GM19397 (cell line): ENCODE results near the gene COL9A2.
"Not testable (repeated sequence)": the region's sequence is repeated elsewhere in the genome, so short reads cannot be mapped to it uniquely, and the experiment has no call there.

Source experiments
- ATAC-seq: cut with Tn5 transposase; IDR thresholded peaks from one replicate; pipeline ENCODE4 v1.9.1; 2021; ENCODE audit warnings: mild to moderate bottlenecking, moderate library complexity; ENCODE audit not compliant: unreplicated experiment

COL9A2 gene

GRCh38 chr1:40316595-40317393 is at the start of gene COL9A2:
Gene COL9A2, minus strand, starts transcription at chr1:40317286. Its CDS starts 89 bp downstream, at chr1:40317197.
- ATAC-seq = no peak

DNA sequence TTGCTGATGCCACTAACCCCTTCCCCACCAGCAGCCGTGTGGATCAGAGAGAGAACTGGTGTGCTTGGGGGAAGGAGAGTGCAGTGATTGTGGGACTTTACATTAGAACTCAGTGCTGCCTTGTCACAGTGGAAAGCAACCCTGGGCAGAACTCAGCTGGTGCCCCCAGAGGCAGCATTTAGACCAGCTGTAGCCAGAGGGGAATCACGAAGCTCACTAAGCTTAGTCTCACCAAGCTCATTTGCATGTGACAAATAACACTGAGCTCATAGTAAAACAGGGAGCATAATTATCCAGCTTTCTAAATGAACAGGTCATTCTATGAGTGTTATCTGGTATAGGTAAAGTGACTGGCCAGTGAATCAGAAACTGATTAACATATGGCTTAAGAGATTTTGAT is 46.6 kb upstream of the COL9A2 start:
- ATAC-seq = peak; percentile 86

- ATAC-seq = no peak
These were observed 45.6 kb upstream of the COL9A2 start for GRCh38 chr1:40362699-40363098.

DNA sequence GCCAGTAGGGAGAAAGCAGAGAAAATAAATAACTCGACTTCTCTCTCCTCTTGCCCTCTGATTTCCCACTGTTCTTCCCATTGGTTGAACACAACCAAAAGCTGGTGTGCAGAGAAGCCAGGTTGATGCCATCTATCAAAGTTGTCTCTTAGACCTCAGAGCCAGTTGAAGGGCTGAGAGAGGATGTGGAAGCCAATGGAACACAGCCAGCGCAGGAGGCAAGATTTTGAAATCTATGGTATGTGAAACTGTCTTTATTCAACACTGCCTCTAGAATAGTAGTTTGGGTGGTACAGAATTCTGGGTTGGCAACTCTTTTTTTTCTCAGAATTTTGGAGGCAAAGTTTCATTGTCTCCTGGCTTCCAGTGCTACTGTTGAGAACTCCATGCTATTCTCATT is 45.1 kb upstream of the COL9A2 start:
- no peak for ATAC-seq

DNA sequence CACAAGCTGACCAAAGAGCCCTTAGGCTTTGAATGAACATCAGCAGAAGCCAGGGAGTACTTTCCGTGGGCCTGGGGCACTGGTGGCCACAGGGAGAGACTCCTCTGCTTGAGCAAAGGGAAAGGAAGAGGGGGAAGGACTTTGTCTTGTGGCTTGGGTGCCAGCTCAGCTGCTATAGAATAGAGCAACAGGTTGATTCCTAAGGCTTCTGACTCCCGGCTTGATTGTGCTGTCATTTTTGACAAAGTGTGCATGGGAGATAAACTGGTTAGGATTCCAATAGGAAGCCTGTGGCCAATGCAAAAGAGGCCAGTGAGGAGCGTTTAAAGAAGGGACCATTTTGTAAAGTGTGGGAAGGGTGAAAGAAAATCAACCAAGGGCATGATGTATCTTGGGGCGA is 44.6 kb upstream of the COL9A2 start:
- ATAC-seq = no peak

DNA sequence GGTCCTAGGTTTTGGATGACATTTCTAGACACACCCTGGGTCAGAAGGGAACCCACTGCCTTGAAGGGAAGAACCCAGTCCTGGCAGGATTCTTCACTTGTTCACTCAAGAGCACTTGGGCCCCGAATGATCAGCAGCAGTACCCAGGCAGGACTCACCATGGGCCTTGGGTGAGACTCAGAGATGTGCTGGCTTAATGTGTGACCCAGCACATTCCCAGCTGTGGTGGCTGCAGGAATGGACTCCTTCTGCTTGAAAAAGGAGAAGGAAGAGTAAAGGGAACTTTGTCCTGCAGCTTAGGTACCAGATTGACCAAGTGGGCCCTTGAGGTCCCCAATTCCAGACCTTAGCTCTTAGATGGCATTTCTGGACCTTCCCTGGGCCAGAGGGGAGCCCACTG is 44.1 kb upstream of the COL9A2 start:
- no peak for ATAC-seq

DNA sequence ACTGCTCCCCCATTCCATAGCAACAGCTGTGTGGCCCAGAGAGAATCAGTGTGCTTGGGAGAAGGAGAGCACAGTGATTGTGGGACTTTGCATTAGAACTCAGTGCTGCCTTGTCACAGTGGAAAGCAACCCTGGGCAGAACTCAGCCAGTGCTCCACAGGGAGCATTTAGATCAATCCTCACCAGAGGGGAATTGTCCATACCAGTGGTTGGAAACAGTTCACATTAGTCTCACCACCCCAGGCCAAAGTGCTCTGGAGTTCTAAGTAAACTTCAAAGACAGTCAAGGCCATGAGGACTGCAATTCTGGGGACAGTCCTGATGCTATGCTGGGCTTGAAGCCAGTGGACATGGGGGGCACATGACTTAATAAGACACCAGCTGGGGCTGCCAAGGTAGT is 43.5 kb upstream of the COL9A2 start:
- ATAC-seq = no peak

- ATAC-seq = no peak
These were observed 40.5 kb upstream of the COL9A2 start for GRCh38 chr1:40357625-40358024.

GRCh38 chr1:40353082-40353481 is 36.0 kb upstream of the COL9A2 start:
- no peak for ATAC-seq

GRCh38 chr1:40352126-40352525 is 35.0 kb upstream of the COL9A2 start:
- ATAC-seq = no peak

DNA sequence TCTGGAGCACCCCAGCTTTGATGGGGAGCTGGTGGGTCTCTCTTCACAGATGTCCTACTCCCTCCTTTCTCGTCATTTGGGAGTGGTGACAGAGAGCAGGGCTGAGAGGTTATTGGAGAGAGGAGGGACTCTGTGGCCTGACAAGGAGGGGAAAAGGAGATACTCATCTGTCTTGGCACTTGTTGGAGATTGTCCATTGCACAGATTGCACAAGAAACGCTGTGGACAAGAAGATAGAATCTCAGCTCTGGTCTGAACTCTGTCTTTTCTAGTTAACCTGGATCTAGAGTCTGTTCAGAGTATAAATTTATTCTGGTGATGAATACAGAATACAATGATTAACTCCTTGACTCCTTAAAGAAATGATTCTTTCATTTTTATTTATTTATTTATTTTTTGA is 34.0 kb upstream of the COL9A2 start:
- no peak for ATAC-seq

- no peak for ATAC-seq
These were observed 33.3 kb upstream of the COL9A2 start for GRCh38 chr1:40350391-40350790.

DNA sequence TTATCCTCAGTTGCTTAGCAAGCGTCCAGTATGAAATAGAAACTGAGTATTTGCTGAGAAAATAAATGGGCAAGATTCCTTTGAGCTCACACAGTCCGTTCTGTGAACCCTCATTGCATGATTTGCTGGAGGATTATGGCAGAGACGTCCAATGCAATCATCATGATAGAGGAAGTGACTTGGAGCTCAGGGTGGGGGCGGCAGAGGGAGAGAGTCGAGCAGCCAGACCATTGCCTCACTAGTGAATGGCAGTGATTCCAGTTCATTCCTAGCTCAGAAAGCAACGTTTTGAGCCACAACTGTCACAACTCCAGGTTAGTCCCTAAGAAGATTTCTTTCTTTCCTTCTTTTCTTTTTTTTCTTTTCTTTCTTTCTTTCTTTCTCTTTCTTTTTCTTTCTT is 27.5 kb upstream of the COL9A2 start:
- no peak for ATAC-seq

DNA sequence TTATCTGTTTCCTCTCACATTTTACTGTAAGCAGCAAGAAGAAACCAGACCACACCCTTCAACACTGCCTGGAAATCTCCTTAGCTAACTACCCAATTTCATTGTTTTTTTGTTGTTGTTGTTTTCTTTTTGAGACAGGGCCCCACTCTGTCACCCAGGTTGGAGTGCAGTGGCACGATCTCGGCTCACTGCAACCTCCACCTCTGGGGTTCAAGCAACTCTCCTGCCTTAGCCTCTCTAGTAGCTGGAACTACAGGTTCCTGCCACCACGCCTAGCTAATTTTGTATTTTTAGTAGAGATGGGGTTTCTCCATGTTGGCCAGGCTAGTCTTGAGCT is 25.3 kb upstream of the COL9A2 start:
- not testable (repeated sequence) for ATAC-seq

DNA sequence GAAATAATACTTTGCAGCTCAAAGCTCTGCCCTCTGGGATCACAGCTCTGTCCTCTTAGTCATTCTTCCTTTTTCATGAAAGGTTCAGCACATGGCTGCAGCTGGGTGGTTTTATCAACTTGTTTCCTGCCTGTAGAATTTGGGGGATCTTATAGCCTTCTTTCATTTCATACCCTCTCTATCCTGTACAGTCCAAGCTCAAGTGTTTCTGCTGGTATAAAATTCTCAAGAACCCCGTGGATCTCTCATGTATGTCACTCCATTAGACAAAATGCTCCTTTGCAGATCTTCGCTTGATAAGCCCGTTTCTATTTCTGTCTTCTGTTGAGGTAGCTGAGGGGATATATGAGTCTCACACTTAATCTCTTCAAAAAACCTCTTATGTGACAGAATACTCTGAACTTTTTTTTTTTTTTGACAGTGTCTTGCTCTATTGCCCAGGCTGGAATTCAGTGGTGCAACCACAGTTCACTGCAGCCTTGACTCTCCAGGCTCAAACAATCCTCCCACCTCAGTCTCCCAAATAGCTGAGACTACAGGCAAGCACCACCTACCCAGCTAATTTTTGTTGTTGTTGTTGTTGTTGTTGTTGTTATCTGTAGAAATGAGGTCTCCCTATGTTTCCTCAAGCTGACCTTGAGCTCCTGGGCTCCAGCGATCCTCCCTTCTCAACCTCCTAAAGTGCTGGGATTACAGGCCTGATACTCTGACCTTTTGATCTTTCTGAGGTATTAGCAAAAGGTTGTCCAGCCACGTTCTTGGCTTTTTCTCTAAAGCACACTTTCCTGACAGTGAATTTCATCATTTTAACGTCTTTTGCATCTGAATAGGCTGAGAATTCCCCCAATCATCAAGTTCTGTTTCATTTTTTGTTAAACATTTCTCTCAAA is 24.6 kb upstream of the COL9A2 start:
- ATAC-seq = no peak

DNA sequence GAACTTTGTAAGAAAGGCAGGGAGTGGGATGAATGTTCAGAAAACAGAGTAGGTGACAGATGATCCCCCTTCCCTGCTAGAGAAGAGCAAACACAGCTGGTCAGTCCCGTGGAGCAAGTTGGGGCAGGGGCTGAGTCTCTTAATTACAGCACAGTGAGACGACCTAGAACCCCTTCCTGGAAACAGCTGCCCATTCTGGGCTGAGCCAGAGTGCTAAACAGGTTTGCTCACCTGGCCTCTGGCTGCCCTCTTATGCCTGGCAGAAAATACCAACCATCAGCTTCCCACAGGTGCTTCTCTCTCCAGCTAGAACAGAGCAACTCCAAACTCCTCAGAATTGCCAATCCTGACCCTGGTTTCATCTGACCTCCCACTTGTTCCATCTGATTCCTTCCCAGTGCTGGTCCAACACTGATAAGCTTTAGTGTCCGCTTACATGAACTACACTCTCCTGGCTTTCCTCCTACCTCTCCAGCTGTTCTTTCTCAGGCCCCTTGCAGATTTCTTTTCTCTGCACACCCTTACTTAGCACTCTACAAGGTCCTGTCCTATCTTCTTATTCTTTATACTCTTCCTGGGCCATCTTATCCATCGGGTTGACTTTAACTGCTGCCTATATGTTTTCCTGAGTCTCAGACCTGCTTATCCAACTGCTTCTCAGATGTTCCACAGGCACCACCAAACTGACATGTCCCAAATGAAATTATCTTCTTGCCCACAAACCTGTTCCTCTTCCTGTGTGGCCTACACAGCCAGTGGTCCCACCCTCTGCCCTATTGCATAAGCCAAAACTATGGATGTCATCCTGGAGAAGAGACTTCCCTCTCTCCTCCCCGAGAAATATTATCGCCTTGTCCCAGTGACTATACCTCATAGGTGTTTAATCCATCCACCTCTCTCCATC is 22.6 kb upstream of the COL9A2 start:
- ATAC-seq = no peak

DNA sequence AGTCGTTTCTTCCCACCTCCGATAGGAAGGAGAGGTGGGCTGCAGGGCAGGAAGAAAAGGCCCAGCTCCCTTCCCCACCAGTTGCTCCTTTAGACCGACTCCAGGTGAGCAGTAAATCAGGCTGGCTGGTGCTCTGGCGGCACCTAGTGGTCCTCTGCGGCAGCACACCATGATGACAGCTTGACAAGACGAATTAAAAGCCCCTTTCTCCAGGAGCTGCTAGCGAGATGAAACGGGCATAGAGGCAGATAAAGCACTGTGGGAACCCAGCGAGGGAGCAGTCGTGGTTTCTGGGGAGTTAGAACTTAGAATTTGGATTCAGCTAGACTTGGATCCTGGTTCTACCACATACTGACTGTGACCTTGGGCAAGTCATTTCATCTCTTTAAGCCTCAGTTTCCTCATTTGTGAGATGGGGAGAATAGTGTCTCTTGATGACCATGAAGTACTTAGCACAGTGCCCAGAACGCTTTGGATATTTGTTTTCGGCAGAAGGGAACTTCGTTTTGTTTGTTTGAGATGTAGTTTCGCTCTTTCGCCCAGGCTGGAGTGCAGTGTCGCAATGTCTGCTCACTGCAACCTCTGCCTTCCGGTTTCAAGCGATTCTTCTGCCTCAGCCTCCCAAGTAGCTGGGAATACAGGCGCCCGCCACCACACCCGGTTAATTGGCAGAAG is 21.8 kb upstream of the COL9A2 start:
- no peak for ATAC-seq

DNA sequence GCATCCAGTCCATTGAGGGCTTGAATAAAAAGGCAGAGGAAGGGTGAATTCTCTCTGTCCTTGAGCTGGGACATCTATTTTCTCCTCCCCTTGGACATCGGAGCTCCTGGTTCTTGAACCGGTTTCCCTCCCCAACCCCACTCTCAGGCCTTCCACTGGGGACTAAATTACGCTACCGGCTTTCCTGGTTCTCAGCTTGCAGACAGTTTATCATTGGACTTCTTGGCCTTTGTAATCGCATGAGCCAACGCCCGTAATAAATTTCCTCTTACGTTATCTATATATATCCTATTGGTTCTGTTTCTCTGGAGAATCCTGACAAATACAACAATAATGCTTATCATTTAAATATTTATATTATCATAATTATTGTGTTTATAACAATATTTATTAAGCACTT is 20.4 kb upstream of the COL9A2 start:
- ATAC-seq = no peak

DNA sequence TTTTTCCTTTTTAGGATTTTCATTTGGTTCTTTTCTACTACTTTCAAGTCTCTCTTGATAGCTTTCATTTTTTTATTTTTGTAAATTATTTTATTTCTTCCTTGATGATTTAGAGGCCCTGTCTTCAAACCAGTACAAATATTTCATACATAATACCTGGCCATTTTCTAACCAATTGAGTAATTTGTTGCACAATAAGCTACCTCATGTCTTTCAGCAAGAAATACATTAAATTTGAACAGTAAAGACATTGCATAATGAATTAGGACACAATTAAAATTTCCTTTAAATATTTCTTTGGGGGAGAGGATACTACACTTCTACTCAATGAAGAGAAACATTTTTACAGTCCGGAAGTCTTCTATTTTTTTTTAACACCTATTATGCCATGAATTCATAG is 15.6 kb upstream of the COL9A2 start:
- ATAC-seq = no peak

DNA sequence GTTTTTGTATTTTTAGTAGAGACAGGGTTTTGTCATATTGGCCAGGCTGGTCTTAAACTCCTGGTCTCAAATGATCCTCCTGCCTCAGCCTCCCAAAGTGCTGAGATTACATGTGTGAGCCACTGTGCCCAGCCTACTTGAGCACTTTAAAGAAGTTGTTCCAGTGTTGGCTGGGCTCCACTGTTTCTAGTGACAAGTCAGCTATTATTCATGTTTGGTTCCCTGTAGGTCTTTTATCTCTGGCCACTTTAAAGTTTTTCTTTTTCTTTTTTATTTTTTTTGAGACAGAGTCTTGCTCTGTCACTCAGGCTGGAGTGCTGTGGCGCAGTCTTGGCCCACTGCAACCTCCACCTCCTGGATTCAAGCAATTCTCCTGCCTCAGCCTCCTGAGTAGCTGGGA is 14.3 kb upstream of the COL9A2 start:
- not testable (repeated sequence) for ATAC-seq
